ENCODE data around the gene FAM24A.

FAM24A gene

DNA sequence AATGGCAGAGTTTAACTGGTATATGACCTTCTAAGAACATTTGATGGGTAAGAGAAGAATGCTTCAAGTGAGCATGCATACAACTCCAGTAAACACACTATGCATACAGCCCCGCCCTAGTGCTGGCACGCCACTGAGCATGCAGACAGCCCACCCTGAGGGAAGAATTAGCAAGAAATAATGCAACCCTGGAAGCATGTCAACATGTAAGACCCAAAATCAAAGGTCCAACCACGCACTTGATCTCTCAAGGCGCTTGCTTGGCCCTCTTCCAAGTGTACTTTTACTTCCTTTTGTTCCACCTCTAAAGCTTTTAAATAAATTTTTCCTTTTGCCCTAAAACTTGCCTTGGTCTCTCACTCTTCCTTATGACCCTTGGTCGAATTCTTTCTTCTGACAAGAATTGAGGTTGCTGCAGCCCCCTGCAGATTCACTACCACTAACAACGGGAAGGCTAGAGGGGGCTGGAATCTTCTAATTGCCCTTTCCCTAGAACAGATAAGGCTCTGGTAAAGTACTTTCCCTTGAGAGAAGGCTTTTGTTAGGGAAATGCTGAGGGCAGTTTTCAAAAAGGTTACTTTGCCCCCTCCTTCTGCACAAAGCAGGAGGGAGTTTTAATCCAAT lies 34.5 kb upstream of the FAM24A start:
- Histone ChIP-seq H3K27ac (no peak overlapping the region), H3K9ac (ENCODE audit: insufficient read length) (no peak overlapping the region), H3K9me3 (ENCODE audit: low read depth, low read length) (no peaks in the 10 kb centered on the region), H3K36me3 (ENCODE audit: insufficient read depth, low read length) (peaks cover 11% of the 10 kb centered on the region; the same call in 1 of the 2 replicates), H3K4me3 (no peak overlapping the region)
- TF ChIP-seq FOXP2 (optimal IDR thresholded peaks at IDR 0.05; ENCODE audit: control extremely low read depth, extremely low read length, insufficient read depth): no peak
- TF ChIP-seq EZH2 (IDR thresholded peaks at IDR 0.05): no peak
- no peak for TF ChIP-seq POLR2AphosphoS5 (IDR thresholded peaks at IDR 0.05; ENCODE audit: borderline replicate concordance, low read depth, low read length)
- DNase-seq (ENCODE audit: low read depth, low spot score): no peak

DNA sequence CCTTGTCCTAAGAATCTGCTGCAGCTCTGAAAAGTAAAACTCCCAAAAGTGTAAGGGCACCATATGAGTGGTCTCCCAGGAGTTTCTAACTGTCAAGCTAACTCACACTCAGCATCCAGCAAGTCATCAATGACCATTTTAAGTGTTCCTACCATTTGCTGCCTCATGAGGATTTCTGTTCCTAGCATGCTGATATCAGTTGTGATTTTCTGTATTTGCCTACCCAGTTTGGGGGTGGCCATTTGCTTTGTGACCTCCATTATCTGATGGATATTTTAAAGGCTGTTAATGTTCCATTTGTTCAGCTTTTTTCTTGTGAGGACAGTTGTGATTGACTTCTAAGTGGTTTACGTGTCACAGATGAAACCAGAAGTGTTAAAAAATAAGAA lies 33.9 kb upstream of the FAM24A start:
- no peak for DNase-seq (ENCODE audit: low read depth, low spot score)
- Histone ChIP-seq H3K9ac (ENCODE audit: insufficient read length) (no peak overlapping the region), H3K9me3 (ENCODE audit: low read depth, low read length) (no peaks in the 10 kb centered on the region), H3K36me3 (ENCODE audit: insufficient read depth, low read length) (peaks cover 11% of the 10 kb centered on the region; the same call in 1 of the 2 replicates), H3K27ac (no peak overlapping the region), H3K4me3 (no peak overlapping the region)
- no peak for TF ChIP-seq POLR2AphosphoS5 (IDR thresholded peaks at IDR 0.05; ENCODE audit: borderline replicate concordance, low read depth, low read length)
- no peak for TF ChIP-seq EZH2 (IDR thresholded peaks at IDR 0.05)
- TF ChIP-seq FOXP2 (optimal IDR thresholded peaks at IDR 0.05; ENCODE audit: control extremely low read depth, extremely low read length, insufficient read depth): no peak

DNA sequence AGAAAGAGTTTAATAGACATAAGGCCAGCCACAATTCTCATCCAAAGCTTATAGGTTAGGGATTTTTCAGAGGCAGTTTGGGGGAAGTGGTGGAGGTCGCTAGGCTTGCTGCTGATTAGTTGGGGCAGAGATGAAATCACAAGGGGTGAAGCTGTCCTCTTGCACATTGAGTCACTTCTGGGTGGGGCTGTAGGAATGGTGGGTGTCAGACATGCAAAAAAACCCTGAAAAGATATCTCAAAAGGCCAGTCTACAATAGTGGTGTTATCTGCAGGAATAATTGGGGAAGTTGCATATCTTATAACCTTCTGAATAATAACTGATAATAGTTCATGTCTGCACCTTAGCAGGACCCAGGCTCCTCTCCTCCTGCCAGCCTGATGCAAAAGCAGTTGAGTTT lies 33.1 kb upstream of the FAM24A start:
- Histone ChIP-seq H3K27ac (no peak overlapping the region), H3K4me3 (no peak overlapping the region), H3K9ac (ENCODE audit: insufficient read length) (no peak overlapping the region), H3K36me3 (ENCODE audit: insufficient read depth, low read length) (peaks cover 11% of the 10 kb centered on the region; the same call in 1 of the 2 replicates), H3K9me3 (ENCODE audit: low read depth, low read length) (no peaks in the 10 kb centered on the region)
- TF ChIP-seq FOXP2 (optimal IDR thresholded peaks at IDR 0.05; ENCODE audit: control extremely low read depth, extremely low read length, insufficient read depth): no peak
- no peak for TF ChIP-seq POLR2AphosphoS5 (IDR thresholded peaks at IDR 0.05; ENCODE audit: borderline replicate concordance, low read depth, low read length)
- TF ChIP-seq EZH2 (IDR thresholded peaks at IDR 0.05): no peak
- DNase-seq (ENCODE audit: low read depth, low spot score): no peak

DNA sequence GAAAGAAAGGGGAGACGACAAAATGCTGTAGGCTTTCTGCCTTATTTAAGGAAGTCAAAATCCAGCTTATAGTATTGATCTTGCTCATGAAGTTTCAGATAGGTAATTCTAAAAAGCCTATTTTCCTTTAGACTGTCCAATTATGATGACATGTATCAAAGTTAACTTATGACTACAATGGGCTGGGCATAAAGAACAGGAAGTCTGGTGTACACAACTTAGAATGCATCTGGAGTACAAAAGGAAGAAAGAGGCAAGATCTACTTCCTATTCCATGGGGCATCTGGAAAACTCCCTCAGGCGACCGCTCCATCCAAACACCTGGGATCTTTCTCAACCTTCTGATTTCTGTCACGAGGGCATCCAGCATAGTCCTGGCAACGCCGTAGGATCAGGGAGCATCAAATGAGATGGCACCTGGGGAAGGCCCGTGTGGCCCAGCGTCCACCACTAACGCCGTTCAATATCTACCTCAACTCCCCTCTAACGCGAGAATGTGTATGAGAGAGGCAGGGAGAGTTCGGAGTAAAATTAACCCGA lies 31.5 kb upstream of the FAM24A start:
- peak overlapping the region; percentile 74 for H3K9ac ChIP-seq (ENCODE audit: insufficient read length)
- DNase-seq (ENCODE audit: low read depth, low spot score): no peak
- peaks cover 11% of the 10 kb centered on the region; the same call in 1 of the 2 replicates for H3K36me3 ChIP-seq (ENCODE audit: insufficient read depth, low read length)
- TF ChIP-seq FOXP2 (optimal IDR thresholded peaks at IDR 0.05; ENCODE audit: control extremely low read depth, extremely low read length, insufficient read depth): no peak
- no peak for TF ChIP-seq POLR2AphosphoS5 (IDR thresholded peaks at IDR 0.05; ENCODE audit: borderline replicate concordance, low read depth, low read length)
- no peak for TF ChIP-seq EZH2 (IDR thresholded peaks at IDR 0.05)
- peak overlapping the region; percentile 83 for H3K4me3 ChIP-seq
- no peak overlapping the region for H3K27ac ChIP-seq
- no peaks in the 10 kb centered on the region for H3K9me3 ChIP-seq (ENCODE audit: low read depth, low read length)

DNA sequence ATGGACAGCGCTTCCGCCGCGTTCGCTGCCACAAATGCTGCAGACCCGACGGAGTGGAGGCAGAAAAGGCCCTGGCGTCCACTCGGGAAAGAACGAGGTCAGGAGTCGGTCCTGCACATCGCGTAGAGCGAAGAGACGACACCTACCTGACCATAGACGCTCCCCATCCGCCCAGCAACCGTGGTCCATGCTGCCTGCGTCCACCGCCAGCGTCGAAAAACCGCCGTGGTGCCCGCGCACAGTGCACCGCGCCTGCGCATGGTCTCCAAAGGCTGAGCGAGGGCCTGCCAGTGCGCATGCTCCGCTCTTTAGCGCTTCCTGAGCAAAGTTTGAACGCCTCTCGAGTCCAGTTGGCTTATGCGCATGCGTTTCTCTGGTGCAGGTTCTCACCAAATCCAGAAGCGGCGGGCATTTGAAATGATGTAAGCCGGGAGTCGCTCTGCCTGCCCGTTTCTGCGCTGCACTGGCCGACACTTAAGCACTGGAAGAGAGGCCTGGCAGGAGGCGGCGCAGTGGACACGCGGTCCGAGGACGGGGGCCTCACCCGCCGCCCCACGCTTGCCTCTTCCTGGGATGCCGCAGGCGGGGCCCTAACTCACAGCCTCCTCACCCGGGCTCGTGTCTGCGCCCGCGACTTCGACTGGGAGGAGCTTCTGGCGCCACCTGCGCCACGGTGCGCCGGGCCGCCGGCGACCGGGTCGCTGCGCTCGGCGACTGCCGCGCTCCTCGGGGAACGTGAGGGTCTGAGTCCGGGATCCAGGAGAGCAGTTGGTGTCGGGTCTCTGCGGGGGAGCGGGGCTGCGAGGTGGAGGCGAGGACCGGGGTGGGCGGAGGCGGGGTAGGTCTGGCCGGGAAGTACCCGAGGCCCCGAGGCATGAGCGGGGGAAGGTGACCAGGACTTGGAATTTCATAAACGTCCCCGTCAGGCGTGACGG lies 30.8 kb upstream of the FAM24A start, which contains the start of gene FAM24B:
FAM24B (minus strand) TSS at position 243 of the 935 bp plus-strand sequence. CDS start 29,066 bp downstream, outside the sequence.
- Histone ChIP-seq H3K4me3 (peak within 1 kb of the TSS; percentile 83), H3K27ac (no peak within 1 kb of the TSS), H3K9ac (ENCODE audit: insufficient read length) (peak within 1 kb of the TSS; percentile 74), H3K9me3 (ENCODE audit: low read depth, low read length) (no peaks in the 10 kb centered on the region), H3K36me3 (ENCODE audit: insufficient read depth, low read length) (peaks cover 11% of the 10 kb centered on the region; the same call in 1 of the 2 replicates)
- TF ChIP-seq POLR2AphosphoS5 (IDR thresholded peaks at IDR 0.05; ENCODE audit: borderline replicate concordance, low read depth, low read length) (peak; percentile 75; the same call in 1 of the 2 replicates), EZH2 (IDR thresholded peaks at IDR 0.05) (no peak)
- DNase-seq (ENCODE audit: low read depth, low spot score): peak; percentile 77

DNA sequence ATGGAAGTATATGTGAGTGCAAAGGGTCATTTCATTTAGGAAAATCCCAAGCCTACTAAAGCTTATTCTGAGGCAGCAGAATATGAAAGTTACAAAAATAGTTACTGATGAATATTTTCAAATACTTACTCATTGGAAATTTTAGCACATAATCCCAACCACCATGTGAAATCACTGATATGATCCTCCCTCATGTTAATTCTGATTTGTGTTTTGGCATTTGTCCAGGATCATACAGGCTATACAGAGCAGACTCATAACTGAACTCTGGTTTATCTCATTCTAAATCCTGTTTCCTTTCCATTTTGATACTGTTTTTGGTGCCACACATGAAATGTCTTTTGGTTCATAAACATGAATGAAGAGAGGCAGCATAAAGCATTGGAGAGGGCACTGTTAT lies 27.6 kb upstream of the FAM24A start:
- no peak overlapping the region for H3K9ac ChIP-seq (ENCODE audit: insufficient read length)
- H3K9me3 ChIP-seq (ENCODE audit: low read depth, low read length): no peaks in the 10 kb centered on the region
- no peak overlapping the region for H3K27ac ChIP-seq
- no peak overlapping the region for H3K4me3 ChIP-seq
- no peak for DNase-seq (ENCODE audit: low read depth, low spot score)
- no peak for TF ChIP-seq POLR2AphosphoS5 (IDR thresholded peaks at IDR 0.05; ENCODE audit: borderline replicate concordance, low read depth, low read length)
- no peak for TF ChIP-seq EZH2 (IDR thresholded peaks at IDR 0.05)
- no peak for TF ChIP-seq FOXP2 (optimal IDR thresholded peaks at IDR 0.05; ENCODE audit: control extremely low read depth, extremely low read length, insufficient read depth)
- peaks cover 2% of the 10 kb centered on the region; the same call in 1 of the 2 replicates for H3K36me3 ChIP-seq (ENCODE audit: insufficient read depth, low read length)

DNA sequence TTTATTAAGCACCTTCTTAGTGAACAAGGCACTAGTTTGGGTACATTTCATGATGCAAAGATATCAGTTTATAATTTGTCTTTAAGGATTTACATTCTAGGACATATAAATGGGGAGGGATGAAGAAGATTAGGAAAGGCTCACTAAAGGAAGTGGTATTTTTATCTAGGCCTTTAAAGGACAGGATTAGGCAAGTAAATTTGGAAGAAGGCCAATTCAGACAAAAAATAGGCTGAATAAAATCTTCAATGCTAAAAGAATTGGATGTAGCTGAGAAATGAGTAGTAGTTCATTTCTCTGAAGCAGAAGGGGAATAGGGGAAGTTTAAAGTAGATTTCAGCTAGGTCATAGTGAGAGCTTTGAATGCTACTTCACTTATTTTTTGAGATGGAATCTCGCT lies 26.2 kb upstream of the FAM24A start:
- Histone ChIP-seq H3K36me3 (ENCODE audit: insufficient read depth, low read length) (no peaks in the 10 kb centered on the region), H3K27ac (no peak overlapping the region), H3K9ac (ENCODE audit: insufficient read length) (no peak overlapping the region), H3K9me3 (ENCODE audit: low read depth, low read length) (no peaks in the 10 kb centered on the region), H3K4me3 (no peak overlapping the region)
- no peak for TF ChIP-seq FOXP2 (optimal IDR thresholded peaks at IDR 0.05; ENCODE audit: control extremely low read depth, extremely low read length, insufficient read depth)
- no peak for TF ChIP-seq POLR2AphosphoS5 (IDR thresholded peaks at IDR 0.05; ENCODE audit: borderline replicate concordance, low read depth, low read length)
- TF ChIP-seq EZH2 (IDR thresholded peaks at IDR 0.05): no peak
- DNase-seq (ENCODE audit: low read depth, low spot score): no peak
